Measurements from ENCODE around the gene SEPHS2.
A peak's percentile ranks its signal among the peaks of the same experiment; 100 is the strongest.

SEPHS2 gene

DNA sequence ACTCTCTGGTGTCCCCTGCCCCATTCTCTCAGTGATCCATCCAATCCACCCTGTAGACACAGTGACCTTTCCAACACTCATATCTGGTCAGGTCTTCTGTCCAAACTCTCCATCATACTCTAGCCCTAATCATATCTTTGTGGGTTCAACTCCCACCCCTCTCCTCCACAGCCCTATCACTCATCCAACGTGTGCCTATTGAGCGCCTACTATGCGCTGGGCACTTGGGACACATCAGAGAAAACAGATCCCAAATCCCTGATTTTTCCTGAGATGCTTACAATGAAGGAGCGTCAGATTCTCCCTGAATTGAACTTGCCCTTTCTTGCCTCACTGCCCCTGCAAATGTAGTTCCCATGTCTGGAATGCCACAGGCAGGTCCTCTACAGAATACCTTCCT, 17.6 kb downstream of the SEPHS2 start:
- no peak for DNase-seq

DNA sequence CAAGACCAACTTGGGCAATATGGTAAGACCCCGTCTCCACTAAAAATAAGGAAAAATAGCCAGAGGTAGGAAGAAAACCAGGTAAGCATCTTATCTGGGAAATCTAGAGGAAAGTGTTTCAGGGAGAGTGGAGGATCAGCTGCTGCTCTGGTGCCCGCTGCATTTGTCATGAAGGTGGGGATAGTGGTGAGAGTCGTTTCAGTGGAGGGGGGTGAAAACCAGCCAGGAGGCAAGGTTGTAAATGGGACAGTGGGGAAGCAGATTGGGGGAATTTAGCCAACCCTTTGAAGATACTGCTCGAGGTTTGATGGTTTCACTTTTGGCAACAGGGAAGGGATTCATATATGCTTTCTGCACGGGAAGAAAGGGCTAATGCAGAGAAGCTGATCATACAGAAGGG, 24.7 kb downstream of the SEPHS2 start:
- DNase-seq: no peak

DNA sequence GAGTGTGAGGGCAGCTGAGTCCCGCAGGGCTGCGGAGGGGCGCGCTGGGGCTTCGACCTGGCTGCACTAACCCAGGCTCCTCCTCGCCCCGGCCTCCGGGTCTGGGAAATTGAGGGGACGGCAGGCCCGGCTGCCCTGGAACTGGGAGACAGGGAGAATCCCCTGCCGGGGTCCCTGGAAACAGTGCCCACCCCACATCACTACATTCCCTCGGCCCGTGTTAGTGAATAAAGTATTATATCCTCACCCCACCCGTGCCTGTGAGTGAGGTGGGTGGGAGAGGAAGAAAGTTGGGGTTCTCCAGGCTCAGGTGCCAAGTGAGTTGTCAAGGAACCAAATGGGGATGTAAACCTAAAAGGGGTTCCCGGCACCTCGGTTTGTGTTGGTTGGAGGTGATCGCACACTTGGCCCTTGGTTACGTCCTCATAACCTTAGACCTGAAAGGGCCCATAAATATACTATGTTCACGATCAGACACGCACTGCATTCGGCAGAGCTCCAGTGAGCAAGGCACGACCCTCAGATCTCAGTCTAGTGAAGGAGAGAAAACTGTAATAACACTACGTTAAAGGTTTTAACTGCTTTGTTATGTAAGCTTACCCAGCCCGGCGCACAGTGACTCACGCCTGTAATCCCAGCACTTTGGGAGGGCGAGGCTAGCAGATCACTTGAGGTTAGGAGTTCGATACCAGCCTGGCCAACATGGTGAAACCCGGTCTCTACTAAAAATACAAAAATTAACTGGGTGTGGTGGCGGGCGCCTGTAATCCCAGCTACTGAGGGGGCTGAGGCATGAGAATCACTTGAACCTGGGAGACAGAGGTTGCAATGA, 27.1 kb downstream of the SEPHS2 start:
- no peak for DNase-seq

DNA sequence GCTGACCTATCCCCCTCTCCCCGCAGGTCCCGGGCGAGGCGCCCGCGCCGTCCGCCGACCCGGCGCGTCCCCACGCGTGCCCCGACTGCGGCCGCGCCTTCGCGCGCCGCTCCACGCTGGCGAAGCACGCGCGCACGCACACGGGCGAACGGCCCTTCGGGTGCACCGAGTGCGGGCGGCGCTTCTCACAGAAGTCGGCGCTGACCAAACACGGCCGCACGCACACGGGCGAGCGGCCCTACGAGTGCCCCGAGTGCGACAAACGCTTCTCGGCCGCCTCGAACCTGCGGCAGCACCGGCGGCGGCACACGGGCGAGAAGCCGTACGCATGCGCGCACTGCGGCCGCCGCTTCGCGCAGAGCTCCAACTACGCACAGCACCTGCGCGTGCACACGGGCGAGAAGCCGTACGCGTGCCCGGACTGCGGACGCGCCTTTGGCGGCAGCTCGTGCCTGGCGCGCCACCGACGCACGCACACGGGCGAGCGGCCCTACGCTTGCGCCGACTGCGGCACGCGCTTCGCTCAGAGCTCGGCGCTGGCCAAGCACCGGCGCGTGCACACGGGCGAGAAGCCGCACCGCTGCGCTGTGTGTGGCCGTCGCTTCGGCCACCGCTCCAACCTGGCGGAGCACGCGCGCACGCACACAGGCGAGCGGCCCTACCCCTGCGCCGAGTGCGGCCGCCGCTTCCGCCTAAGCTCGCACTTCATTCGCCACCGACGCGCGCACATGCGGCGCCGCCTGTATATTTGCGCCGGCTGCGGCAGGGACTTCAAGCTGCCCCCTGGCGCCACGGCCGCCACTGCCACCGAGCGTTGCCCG, 27.9 kb downstream of the SEPHS2 start:
- peak; percentile 94 for DNase-seq

DNA sequence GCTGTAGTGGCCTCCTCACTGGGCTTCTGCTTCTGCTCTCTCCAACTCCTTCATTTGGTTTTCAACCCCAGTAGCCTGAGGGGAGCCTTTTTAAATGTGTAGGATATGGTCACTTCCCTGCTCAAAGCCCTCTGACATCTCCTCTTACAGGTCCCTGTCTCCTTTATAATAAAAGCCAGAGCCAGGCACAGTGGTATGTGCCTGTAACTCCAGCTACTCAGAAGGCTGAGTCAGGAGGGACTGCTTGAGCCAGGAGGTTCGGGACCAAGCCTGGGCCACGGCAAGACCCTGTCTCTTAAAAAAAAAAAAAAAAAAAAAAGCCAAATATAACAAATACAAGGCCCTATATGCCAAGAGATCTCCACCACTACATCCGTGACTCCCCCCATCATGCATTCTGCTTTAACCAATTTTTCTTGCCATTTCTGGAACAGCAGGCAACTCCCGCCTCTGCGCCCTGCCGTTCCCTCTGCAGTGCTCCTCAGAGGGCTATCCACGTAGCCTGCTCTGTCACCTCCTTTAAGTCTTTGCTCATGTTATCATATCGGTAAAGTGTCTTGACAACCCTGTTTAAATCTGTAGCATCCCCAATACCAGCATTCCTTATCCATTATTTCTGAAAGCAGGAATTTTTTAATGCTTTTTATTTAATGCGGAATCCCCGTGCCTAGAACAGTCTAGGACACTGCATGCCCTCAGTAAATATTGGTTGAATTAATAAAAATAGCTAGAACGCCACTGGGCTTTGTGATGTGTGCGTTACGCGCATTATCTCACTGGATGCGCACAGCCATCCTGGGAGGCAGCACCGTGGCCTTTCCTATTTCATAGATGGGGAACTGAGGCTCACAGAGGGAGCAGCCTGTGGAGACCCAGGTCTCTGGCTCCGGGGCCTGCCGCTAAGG, 28.8 kb downstream of the SEPHS2 start:
- DNase-seq: no peak

DNA sequence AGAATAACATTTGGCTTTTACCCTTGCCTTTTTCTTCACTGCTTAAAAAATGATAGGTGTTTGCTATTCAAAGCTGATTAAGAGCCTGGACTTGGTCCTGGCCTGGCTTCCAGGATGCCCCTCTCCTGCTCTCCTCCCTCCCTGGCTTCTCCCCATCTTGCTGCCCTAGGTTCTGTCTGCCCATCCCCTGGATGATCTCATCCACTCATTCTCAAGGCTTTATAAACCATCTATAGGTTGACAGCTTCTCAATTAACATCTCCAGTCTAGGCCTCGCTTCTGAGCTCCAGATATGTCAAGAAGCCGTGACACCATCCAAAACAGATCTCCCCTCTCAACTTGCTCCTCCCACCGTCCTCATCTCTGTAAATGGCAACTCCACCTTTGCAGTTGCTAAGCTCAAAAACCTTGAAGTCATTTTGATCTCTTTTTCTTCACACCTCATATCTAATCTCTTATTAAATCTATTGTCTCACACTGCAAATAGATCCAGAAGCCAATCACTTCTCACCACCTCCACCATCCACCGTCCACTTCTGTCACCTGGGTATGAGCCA, 29.5 kb downstream of the SEPHS2 start:
- DNase-seq: no peak

DNA sequence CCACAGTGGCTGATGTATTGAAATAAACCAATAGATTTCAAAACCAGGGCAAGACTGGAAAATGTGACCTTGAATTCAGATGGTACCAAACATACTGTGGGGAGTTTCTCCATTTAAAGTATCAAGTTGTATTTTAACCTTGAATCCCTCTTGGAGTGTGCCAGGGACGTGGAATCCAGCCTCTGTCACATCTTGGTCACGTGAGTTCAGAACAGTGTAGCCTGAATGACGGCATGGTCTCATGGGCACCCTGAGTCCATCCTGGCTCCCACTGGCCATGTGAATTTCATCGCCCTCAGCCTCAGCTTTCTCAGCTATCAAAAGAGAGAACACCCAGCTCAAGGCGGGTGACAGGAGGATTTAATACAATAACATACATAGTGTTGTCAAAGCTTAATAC, 31.5 kb downstream of the SEPHS2 start:
- no peak for DNase-seq

DNA sequence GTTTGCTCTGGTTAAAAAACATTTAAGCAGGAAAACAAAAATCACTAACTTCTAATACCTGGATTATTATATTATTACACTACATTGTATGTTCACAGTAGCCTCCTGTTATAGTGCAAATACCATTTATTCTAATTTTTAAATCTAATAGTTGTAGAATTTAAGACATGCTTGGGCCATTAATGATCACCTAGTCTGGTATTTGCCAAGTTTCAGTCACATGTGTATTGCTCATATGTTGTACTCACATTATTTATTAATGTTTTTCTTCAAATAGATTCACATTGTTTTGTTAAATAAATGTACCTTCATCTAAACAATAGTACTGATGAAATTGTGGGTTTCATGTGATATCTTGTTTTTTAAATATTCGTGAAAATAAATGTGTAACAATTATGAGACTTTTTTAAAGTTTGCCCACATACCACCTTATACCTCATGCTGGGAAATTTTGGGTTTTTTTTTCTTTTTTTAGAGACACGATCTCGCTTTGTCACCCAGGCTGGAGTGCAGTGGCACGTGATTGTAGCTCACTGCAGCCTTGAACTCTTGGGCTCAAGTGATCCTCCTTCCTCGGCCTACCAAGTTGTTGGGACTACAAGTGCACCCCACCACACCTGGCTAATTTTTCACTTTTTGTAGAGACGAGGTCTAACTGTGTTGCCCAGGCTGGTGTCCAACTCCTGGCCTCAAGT, 32.4 kb downstream of the SEPHS2 start:
- DNase-seq: no peak

DNA sequence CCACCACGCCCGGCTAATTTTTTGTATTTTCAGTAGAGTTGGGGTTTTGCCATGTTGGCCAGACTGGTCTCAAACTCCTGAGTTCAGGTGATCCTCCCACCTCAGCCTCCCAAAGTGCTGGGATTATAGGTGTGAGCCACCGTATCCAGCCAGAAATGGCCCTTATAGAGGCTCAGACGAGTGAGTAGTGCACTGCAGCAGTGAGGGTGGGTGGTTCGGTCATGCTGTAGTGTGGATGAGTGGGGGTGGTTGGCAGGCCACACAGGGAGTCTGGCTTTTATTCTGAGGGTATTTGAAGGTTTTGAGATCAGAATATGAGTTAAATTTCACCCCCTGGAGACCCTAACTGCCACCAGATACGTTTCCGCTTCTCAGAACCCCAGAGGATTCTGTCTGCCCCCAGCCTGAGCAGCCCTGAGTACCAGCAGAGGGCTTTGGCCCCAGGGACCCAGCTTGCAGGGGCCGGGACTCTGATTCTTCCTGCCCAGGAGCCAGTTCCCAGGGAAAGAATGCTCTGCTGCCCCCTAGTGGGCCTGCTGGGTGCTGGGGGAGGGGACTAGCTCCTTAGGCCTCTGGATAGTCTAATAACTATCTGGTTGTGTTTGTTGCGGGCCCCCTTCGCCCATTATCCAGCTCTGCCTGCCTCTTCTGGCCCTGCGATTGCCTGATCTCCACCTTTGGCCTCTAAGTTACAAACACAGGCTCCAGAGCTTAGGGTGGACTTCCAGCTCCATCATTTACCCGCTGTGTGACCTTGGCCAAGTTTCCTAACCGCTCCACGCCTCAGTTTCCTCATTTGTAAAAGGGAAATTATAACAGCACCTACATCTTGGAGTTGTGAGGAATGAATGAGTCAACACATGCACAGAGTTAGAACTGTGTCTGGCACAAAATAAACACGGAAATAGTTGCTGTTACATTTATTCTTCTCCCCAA, 36.3 kb downstream of the SEPHS2 start:
- peak; percentile 64 for DNase-seq

DNA sequence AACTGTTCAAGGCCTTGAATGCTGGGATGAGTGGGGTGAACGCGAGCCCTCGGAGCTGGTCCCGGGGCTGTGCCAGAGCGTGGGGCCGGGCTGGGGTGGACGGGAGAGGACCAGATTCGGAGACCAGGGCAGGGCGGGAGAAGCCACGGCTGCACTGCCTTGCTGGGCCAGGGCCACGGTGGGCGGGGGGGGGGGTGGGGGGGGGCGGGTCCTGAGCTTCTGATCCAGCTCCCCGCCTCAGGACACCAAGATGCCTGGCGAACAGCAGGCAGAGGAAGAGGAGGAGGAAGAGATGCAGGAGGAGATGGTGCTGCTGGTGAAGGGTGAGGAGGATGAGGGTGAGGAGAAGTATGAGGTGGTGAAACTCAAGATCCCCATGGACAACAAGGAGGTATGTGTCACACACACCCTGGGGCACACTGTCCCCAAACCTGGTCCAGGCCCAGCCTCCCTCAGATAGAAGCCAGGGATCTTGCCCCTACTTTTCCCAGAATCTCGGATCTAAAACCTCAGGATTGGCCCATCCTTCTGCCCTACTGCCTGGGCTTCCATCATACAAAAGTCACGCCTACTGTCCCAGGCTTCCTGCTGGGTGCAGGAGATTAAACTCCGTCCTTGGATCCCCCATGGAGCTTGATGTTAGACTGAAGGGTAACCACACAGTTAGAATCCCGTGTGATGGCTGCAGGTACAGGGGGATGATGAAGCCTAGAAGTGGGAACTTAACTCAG, 37.7 kb downstream of the SEPHS2 start:
- no peak for DNase-seq

DNA sequence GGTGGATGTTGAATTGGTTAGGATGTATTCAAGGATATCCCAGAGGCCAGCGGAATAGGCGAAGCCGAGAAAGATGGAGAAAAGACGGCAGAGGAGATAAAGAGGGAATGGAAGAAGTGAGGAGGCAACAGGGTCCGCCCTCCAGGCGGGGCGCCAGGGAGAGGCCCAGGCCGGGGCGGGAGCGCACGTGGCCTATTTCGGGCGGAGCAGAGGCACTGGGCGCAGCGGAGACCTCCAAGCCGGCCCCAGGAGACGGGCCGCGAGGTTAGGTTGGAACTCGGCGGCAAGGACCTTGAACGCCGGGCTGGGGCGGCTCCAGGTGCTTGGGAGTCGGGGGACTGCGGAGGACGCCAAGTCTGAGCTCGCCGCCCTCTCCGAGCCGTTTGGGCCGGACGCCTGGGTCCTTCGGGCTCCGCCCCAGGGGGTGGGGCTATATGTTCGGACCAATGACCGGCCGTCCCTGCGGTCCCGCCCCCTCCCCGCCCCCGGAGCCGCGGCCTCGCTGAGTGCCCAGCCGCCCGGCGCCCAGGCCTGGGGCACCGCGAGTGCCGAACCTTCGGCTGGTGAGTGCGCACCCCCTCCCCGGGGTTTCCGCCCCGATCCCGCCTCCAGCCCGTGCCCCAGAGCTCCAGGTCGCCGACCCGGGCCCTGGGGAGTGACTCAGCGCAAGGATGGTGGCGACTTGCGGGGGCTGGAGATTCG, 38.4 kb downstream of the SEPHS2 start, which contains the start of gene ZNF771:
Gene ZNF771, plus strand, starts transcription at position 505 of the 702 bp plus-strand sequence. CDS start 448 bp downstream, outside the sequence.
- peak; percentile 88 for DNase-seq

DNA sequence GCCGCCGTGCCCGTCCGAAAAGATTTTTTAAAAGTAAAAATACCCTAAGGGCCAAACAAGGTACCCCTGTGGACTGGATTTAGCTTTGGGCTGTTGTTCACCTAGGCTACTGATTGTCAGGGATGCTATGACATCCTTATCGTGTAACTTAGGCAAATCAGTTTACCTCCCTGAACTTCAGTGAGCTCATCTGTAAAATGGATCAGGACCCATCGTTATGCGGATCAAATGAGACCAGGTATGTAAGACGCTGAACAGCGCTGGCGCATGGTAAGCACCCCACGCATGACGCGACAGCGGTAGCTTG, 38.9 kb downstream of the SEPHS2 start:
- no peak for DNase-seq

DNA sequence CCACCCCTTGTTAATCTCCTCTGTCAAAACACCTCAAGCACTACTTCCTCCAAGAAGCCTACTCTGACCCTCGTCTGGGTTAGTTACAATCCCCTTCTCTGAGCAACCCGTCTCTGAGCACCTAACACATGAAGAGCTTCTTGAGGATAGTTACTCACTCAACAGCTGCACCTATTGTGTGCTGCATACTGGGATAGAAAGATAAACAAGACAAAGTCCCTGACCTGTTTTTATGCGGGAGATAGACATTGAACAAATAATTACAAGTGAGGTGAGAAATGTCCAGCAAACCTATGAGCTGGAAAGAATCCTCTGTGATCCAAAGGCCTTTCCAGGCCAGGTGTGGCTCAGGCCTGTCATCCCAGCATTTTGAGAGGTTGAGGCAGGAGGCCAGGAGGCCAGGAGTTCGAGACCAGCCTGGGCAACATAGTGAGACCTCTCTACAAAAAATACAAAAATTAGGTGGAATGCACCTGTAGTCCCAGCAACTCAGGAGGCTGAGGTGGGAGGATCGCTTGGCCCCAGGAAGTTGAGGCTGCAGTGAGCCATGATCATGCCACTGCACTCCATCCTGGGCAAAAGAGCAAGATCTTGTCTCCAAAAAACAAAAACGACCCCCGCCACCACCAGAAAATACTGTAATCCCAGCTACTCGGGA, 43.8 kb downstream of the SEPHS2 start:
- no peak for DNase-seq

DNA sequence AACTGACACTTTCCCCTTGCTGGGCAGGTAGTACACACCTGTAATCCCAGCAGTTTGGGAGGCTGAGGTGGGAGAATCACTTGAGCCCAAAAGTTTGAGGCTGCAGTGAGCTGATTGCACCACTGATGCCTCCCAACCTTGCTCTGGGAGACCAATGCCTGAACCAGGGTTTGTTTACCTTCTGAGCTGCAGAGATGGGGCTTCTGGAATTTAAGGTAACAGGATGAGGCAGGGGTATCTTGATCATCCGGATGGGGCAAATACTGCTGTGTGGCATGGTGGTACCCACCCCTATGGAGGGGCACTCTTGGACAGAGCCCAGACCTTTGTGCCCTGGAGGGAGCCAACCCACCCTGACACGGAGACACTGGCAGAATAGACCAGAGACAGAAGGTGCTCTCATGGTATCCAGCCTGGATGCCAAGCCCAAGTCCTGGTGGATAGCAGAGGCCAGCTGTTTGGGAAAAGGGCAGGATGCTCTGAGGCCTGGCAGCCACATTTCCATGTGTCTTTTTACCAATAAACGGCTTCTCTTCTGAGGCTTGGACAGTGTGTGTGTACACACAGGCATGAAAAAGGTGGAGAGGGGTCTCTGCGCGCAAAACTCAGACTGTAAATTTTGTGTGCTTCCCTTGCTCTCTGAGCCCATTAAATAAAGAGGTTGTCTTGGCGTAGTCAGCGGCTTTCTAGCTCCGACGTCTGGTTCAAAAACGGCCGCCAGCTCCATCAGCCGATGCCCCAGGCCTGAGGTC, 46.1 kb downstream of the SEPHS2 start:
- no peak for DNase-seq

DNA sequence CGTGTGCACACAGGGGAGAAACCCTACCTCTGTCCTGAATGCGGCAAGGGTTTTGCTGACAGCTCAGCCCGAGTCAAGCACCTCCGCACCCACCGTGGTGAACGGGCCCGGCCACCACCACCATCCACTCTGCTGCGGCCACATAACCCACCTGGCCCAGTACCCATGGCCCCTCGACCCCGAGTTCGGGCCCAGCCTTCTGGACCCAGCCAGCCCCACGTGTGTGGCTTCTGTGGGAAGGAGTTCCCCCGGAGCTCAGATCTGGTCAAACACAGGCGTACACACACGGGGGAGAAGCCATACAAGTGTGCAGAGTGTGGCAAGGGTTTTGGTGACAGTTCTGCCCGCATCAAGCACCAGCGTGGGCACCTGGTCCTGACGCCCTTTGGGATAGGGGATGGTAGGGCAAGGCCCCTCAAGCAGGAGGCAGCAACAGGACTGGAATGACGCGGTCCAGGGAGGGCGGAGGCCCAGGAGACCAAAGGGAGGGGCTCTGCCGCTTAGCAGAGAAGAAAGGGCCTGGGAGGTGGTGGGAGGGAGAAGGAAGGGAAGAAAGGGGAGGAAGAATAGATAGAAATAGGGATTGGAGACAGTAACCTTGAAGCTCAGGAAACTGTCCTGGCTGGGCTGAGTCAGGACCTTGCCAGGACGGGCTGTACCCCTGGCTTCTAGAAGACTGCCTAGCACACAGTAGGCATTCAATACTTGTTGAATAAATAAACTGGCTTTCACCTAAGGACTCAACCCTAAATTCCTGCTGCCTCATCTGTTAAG, 46.8 kb downstream of the SEPHS2 start:
- DNase-seq: no peak

DNA sequence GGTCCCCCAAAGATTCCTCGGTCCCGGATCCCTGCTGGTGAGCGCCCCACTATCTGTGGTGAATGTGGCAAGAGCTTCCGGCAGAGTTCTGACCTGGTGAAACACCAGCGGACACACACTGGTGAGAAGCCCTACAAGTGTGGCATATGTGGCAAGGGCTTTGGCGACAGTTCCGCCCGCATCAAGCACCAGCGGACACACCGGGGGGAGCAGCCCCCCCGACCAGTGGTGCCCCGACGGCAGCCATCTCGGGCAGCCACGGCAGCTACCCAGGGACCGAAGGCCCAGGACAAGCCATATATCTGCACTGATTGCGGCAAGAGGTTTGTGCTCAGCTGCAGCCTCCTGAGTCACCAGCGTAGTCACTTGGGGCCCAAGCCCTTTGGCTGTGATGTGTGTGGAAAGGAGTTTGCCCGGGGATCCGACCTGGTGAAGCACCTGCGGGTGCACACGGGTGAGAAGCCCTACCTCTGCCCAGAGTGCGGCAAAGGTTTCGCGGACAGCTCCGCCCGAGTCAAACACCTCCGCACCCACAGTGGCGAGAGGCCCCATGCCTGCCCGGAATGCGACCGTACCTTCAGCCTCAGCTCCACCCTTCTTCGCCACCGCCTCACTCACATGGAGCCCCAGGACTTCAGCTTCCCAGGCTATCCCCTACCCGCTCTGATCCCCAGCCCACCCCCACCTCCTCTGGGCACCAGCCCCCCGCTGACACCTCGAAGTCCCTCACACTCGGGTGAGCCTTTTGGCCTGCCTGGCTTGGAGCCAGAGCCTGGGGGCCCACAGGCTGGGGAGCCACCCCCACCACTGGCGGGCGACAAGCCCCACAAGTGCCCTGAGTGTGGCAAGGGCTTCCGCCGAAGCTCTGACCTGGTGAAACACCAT, 47.7 kb downstream of the SEPHS2 start:
- no peak for DNase-seq

Measured in NCI-H2029 (cell line).